OCI-LY1 (cell line): Measurements from ENCODE around the gene DBH.

Source experiments
- H2AFZ ChIP-seq: fragments of 200-600 bp; sonication (generic), shearing (Covaris generic); 2 replicates; pipeline ENCODE4 v1.6.0; 2014; ENCODE audit warnings: antibody characterized with exemption, mild to moderate bottlenecking, low read length
- H3F3A ChIP-seq: fragments of 200-600 bp; sonication (generic), shearing (Covaris generic); 2 replicates; pipeline ENCODE4 v1.6.0; 2014; ENCODE audit warnings: mild to moderate bottlenecking, antibody characterized with exemption, low read length, moderate library complexity; ENCODE audit not compliant: insufficient read depth
- H3K27ac ChIP-seq: fragments of 200-600 bp; sonication (generic); 2 replicates; pipeline ENCODE4 v1.5.1; 2014; ENCODE audit warnings: low read length, mixed run types, mild to moderate bottlenecking, low read depth; ENCODE audit not compliant: poor library complexity, severe bottlenecking
- H3K27me3 ChIP-seq: fragments of 200-600 bp; sonication (generic); 2 replicates; pipeline ENCODE4 v1.6.0; 2014; ENCODE audit warnings: antibody characterized with exemption, mild to moderate bottlenecking, low read length, moderate library complexity; ENCODE audit not compliant: insufficient read depth
- H3K36me3 ChIP-seq: fragments of 200-600 bp; sonication (generic); 2 replicates; pipeline ENCODE4 v1.6.1; 2014; ENCODE audit warnings: mild to moderate bottlenecking, antibody characterized with exemption, low read length, moderate library complexity, mixed read lengths; ENCODE audit not compliant: insufficient read depth
- H3K4me1 ChIP-seq: fragments of 200-600 bp; sonication (generic); 2 replicates; pipeline ENCODE4 v1.5.1; 2014; ENCODE audit warnings: mild to moderate bottlenecking, low read length, moderate library complexity; ENCODE audit not compliant: insufficient read depth, severe bottlenecking
- H3K4me2 ChIP-seq: fragments of 200-600 bp; sonication (generic), shearing (Covaris generic); 2 replicates; pipeline ENCODE4 v1.6.1; 2014; ENCODE audit warnings: low read length
- H3K4me3 ChIP-seq: fragments of 200-600 bp; sonication (generic); 2 replicates; pipeline ENCODE4 v1.5.1; 2014; ENCODE audit warnings: low read length, low read depth, mild to moderate bottlenecking, mixed read lengths; ENCODE audit not compliant: poor library complexity, severe bottlenecking
- H3K79me2 ChIP-seq: fragments of 200-600 bp; shearing (Covaris generic); 2 replicates; pipeline ENCODE4 v1.6.1; 2016; ENCODE audit warnings: mixed run types, low read length, mixed read lengths; ENCODE audit not compliant: insufficient read depth
- H3K9ac ChIP-seq: fragments of 200-600 bp; sonication (generic), shearing (Covaris generic); 2 replicates; pipeline ENCODE4 v1.6.1; 2014; ENCODE audit warnings: mild to moderate bottlenecking, low read length, mixed read lengths
- H3K9me2 ChIP-seq: fragments of 200-600 bp; sonication (generic), shearing (Covaris generic); 2 replicates; pipeline ENCODE4 v1.6.1; 2014; ENCODE audit warnings: low read depth, mild to moderate bottlenecking, low read length, mixed read lengths
- H3K9me3 ChIP-seq: fragments of 200-600 bp; shearing (Covaris generic); 2 replicates; pipeline ENCODE4 v1.6.1; 2014; ENCODE audit warnings: low read length, mixed read lengths
- H4K20me1 ChIP-seq: fragments of 200-600 bp; sonication (generic), shearing (Covaris generic); 2 replicates; pipeline ENCODE4 v1.6.0; 2016; ENCODE audit warnings: mild to moderate bottlenecking, low read length; ENCODE audit not compliant: insufficient read depth
- EZH2 ChIP-seq: fragments of 200-600 bp; sonication (generic), shearing (Covaris generic); IDR thresholded peaks from 2 replicates; pipeline ENCODE4 v1.8.0; 2017; ENCODE audit warnings: borderline replicate concordance, mixed run types, mild to moderate bottlenecking, antibody characterized with exemption, low read length, moderate library complexity, mixed read lengths
- TF ChIP-seq, protein P1 (sequence below): fragments of 200-600 bp; sonication (generic), shearing (Covaris generic); IDR thresholded peaks from 2 replicates; pipeline ENCODE4 v1.5.1; 2017; ENCODE audit warnings: mild to moderate bottlenecking, antibody characterized with exemption, low read length, moderate library complexity, mixed read lengths

DBH gene

DNA sequence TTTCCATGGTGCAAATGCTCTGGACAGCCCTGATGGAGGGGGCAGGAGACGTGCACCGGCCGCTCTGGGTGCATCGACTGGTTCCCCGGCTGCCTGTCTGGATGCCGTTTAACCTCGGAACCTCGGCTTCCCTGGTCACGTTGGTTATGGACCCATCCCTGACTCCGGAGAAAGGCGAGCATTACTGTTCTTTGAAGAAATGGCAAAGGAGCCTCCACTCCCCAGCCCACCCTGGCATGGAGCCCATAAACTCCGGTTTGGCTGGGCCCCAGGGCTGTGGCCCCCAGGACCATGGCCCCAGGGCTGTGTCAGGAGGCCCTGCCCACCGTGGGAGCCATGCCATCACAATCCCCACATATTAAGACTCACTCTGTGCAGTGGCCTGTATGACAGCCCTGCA lies 28.9 kb downstream of the DBH start:
- H3K27me3 ChIP-seq, result 0 out of 2 replicates have a peak, but pooled peaks cover 3% of the 10 kb centered on the region
- no peaks in the 10 kb centered on the region for H3K4me1 ChIP-seq
- no peaks in the 10 kb centered on the region for H4K20me1 ChIP-seq
- H3F3A ChIP-seq, result no peaks in the 10 kb centered on the region
- TF ChIP-seq, protein P1, sequence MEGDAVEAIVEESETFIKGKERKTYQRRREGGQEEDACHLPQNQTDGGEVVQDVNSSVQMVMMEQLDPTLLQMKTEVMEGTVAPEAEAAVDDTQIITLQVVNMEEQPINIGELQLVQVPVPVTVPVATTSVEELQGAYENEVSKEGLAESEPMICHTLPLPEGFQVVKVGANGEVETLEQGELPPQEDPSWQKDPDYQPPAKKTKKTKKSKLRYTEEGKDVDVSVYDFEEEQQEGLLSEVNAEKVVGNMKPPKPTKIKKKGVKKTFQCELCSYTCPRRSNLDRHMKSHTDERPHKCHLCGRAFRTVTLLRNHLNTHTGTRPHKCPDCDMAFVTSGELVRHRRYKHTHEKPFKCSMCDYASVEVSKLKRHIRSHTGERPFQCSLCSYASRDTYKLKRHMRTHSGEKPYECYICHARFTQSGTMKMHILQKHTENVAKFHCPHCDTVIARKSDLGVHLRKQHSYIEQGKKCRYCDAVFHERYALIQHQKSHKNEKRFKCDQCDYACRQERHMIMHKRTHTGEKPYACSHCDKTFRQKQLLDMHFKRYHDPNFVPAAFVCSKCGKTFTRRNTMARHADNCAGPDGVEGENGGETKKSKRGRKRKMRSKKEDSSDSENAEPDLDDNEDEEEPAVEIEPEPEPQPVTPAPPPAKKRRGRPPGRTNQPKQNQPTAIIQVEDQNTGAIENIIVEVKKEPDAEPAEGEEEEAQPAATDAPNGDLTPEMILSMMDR, result no peak
- no peak for TF ChIP-seq EZH2
- no peak overlapping the region for H3K4me3 ChIP-seq
- no peaks in the 10 kb centered on the region for H3K79me2 ChIP-seq
- H2AFZ ChIP-seq, result no peak overlapping the region
- H3K36me3 ChIP-seq, result no peaks in the 10 kb centered on the region
- H3K9me2 ChIP-seq, result no peaks in the 10 kb centered on the region
- H3K27ac ChIP-seq, result no peak overlapping the region
- no peak overlapping the region for H3K4me2 ChIP-seq
- no peaks in the 10 kb centered on the region for H3K9me3 ChIP-seq
- no peak overlapping the region for H3K9ac ChIP-seq

DNA sequence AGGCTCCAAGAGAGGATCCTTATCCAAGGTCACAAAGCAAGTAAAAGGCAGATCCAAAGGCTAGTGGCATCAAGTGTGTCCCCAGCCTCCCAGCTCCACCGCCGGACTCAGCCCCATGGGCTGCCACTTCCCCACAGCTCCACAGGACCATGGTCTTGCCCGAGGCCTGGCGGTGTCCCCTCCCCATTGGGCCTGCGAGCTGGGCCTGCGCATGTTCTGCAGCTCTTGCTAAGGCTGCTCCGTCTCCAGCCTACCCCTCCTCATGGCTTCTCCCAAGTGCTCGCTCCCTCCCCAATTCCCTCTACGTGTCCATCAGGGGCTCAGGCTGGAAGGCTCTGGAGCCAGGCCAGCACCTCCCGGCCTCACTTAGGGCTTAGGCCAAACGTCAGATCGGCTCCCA lies 29.4 kb downstream of the DBH start:
- Histone ChIP-seq H3K27me3 (0 out of 2 replicates have a peak, but pooled peaks cover 3% of the 10 kb centered on the region), H3K27ac (no peak overlapping the region), H3K9ac (no peak overlapping the region), H3K36me3 (no peaks in the 10 kb centered on the region), H3K4me3 (no peak overlapping the region), H3K4me1 (no peaks in the 10 kb centered on the region), H3F3A (no peaks in the 10 kb centered on the region), H3K4me2 (no peak overlapping the region), H3K9me2 (no peaks in the 10 kb centered on the region), H2AFZ (no peak overlapping the region), H4K20me1 (no peaks in the 10 kb centered on the region), H3K9me3 (no peaks in the 10 kb centered on the region), H3K79me2 (no peaks in the 10 kb centered on the region)
- TF ChIP-seq, protein P1, result no peak
- TF ChIP-seq EZH2, result no peak

DNA sequence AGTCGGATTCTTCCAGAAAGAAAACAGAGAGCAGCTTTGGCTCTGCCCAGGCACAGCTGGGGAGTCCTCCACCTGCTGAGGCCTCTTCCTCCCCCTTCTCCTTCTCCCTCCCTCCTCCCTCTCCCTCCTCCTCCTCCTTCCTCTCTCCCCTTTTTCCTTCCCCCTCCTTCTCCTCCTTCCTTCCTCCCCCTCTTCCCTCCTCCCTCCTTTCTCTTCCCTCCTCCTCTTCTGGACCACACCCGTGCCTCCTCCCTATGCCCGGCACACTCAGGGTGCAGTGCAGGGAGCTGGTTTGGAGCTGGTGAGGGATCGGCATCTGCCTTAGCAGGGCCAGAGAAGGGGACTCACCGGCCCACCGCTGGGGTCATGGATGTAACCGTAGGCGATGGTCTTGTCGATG lies 30.2 kb downstream of the DBH start:
- Histone ChIP-seq H3K4me2 (no peak overlapping the region), H3K9ac (no peak overlapping the region), H3K9me3 (no peaks in the 10 kb centered on the region), H2AFZ (no peak overlapping the region), H4K20me1 (no peaks in the 10 kb centered on the region), H3K79me2 (no peaks in the 10 kb centered on the region), H3K9me2 (no peaks in the 10 kb centered on the region), H3K27me3 (0 out of 2 replicates have a peak, but pooled peaks cover 3% of the 10 kb centered on the region), H3K27ac (no peak overlapping the region), H3K36me3 (no peaks in the 10 kb centered on the region), H3K4me1 (no peaks in the 10 kb centered on the region), H3K4me3 (no peak overlapping the region), H3F3A (no peaks in the 10 kb centered on the region)
- TF ChIP-seq, protein P1, result no peak
- TF ChIP-seq EZH2, result no peak
